Neuronal stem cell (in vitro differentiated cells): Measurements from ENCODE around the gene GATAD2A.

Source experiments
- DNase-seq: peaks from one replicate; pipeline ENCODE4 v3.0.0-alpha.2; 2013; ENCODE audit warnings: low spot score
- H2AFZ ChIP-seq: one replicate; pipeline ENCODE4 v1.6.1; 2013; ENCODE audit warnings: mild to moderate bottlenecking, low read length, inconsistent platforms
- H2AK5ac ChIP-seq: 2 replicates; pipeline ENCODE4 v1.6.1; 2013; ENCODE audit warnings: low read depth, mild to moderate bottlenecking, inconsistent platforms, low read length, moderate library complexity, mixed read lengths
- H2BK120ac ChIP-seq: 2 replicates; pipeline ENCODE4 v1.6.1; 2013; ENCODE audit warnings: low read depth, mild to moderate bottlenecking, inconsistent platforms, low read length, moderate library complexity, mixed read lengths
- H2BK12ac ChIP-seq: one replicate; pipeline ENCODE4 v1.6.1; 2013; ENCODE audit warnings: low read length, inconsistent platforms
- H2BK15ac ChIP-seq: 2 replicates; pipeline ENCODE4 v1.6.1; 2013; ENCODE audit warnings: mild to moderate bottlenecking, low read length, inconsistent platforms, mixed read lengths
- H2BK5ac ChIP-seq: one replicate; pipeline ENCODE4 v1.6.1; 2013; ENCODE audit warnings: inconsistent platforms, mild to moderate bottlenecking, low read length, moderate library complexity
- H3K14ac ChIP-seq: one replicate; pipeline ENCODE4 v1.6.1; 2013; ENCODE audit warnings: low read length, inconsistent platforms
- H3K18ac ChIP-seq: 2 replicates; pipeline ENCODE4 v1.6.1; 2013; ENCODE audit warnings: low read length, inconsistent platforms
- H3K23ac ChIP-seq: 2 replicates; pipeline ENCODE4 v1.6.1; 2013; ENCODE audit warnings: low read depth, mild to moderate bottlenecking, mixed read lengths, low read length, inconsistent platforms; ENCODE audit not compliant: poor library complexity
- H3K27ac ChIP-seq: replicated peaks from 3 replicates; pipeline ENCODE4 v1.5.1; 2013; ENCODE audit warnings: low read length, inconsistent platforms
- H3K27me3 ChIP-seq, 3 experiments: 2 replicates each; pipeline ENCODE4 v1.6.1; 2013; ENCODE audit warnings: low read length in 3 of 3, mild to moderate bottlenecking in 2 of 3, inconsistent platforms in 1 of 3, low read depth in 1 of 3, mixed read lengths in 1 of 3, moderate library complexity in 1 of 3; ENCODE audit not compliant: control insufficient read depth in 3 of 3, insufficient read depth in 3 of 3
- H3K36me3 ChIP-seq, 2 donors: replicated peaks in 1 of 2; 2 replicates each; pipeline ENCODE4 v1.6.1; 2013; ENCODE audit warnings: low read length in 2 of 2; ENCODE audit not compliant: control insufficient read depth in 2 of 2, insufficient read depth in 2 of 2
- H3K4ac ChIP-seq: 2 replicates; pipeline ENCODE4 v1.6.1; 2013; ENCODE audit warnings: inconsistent platforms, mild to moderate bottlenecking, low read length, moderate library complexity
- H3K4me1 ChIP-seq, 2 donors: 1 replicate in 1 of 2; 2 replicates in 1 of 2; pipeline ENCODE4 v1.6.1; 2013; ENCODE audit warnings: low read length in 2 of 2, low read depth in 1 of 2; ENCODE audit not compliant: control insufficient read depth in 2 of 2, insufficient read depth in 1 of 2
- H3K4me2 ChIP-seq: one replicate; pipeline ENCODE4 v1.6.1; 2013; ENCODE audit warnings: mild to moderate bottlenecking, low read length, inconsistent platforms; ENCODE audit not compliant: insufficient read depth, poor library complexity, severe bottlenecking
- H3K4me3 ChIP-seq, 2 donors: 2 replicates each; pipeline ENCODE4 v1.5.1; 2013; ENCODE audit warnings: low read length in 2 of 2, mild to moderate bottlenecking in 2 of 2, inconsistent platforms in 1 of 2, moderate library complexity in 1 of 2
- H3K79me1 ChIP-seq: one replicate; pipeline ENCODE4 v1.6.1; 2013; ENCODE audit warnings: low read depth, mild to moderate bottlenecking, inconsistent platforms, low read length, moderate library complexity
- H3K9ac ChIP-seq: one replicate; pipeline ENCODE4 v1.6.1; 2013; ENCODE audit warnings: mild to moderate bottlenecking, low read depth, low read length, inconsistent platforms; ENCODE audit not compliant: poor library complexity
- H3K9me3 ChIP-seq, 2 donors: replicated peaks in 1 of 2; 2 replicates each; pipeline versions ENCODE3 to v1.6.1; 2013; ENCODE audit warnings: low read length in 2 of 2, mild to moderate bottlenecking in 2 of 2, inconsistent platforms in 1 of 2, low read depth in 1 of 2, mixed read lengths in 1 of 2, moderate library complexity in 1 of 2; ENCODE audit not compliant: control insufficient read depth in 2 of 2, insufficient read depth in 1 of 2
- H4K8ac ChIP-seq: one replicate; pipeline ENCODE4 v1.6.1; 2013; ENCODE audit warnings: low read depth, mild to moderate bottlenecking, inconsistent platforms, low read length, moderate library complexity
- H4K91ac ChIP-seq: one replicate; pipeline ENCODE4 v1.6.1; 2013; ENCODE audit warnings: low read length, low read depth, mild to moderate bottlenecking, inconsistent platforms; ENCODE audit not compliant: poor library complexity
- WGBS, 2 donors: extraction: QIAGEN DNeasy Blood & Tissue Kit; methylation state at CpG; one replicate each; pipeline ENCODE4 v1.1.7; 2013; ENCODE audit warnings: missing lambda C conversion rate in 2 of 2, mixed read lengths in 1 of 2; ENCODE audit not compliant: insufficient read length in 2 of 2, insufficient replicate concordance in 1 of 2; ENCODE audit errors: extremely low coverage in 2 of 2; 5-methylcytosine and 5-hydroxymethylcytosine counted together

The GATAD2A gene

GRCh38 chr19:19477705-19478383 is 72.4 kb downstream of the GATAD2A start:
- H3K4ac ChIP-seq = no peak overlapping the region
- no peak overlapping the region for H2BK120ac ChIP-seq
- H3K9me3 ChIP-seq = no peaks in the 10 kb centered on the region
- H3K18ac ChIP-seq = no peak overlapping the region
- peaks cover 19 to 87% of the 10 kb centered on the region in 2 donors for H3K36me3 ChIP-seq
- no peak overlapping the region for H3K14ac ChIP-seq
- H2BK12ac ChIP-seq = no peak overlapping the region
- no peaks in the 10 kb centered on the region for H3K27me3 ChIP-seq
- H2BK5ac ChIP-seq = no peak overlapping the region
- H3K4me1 ChIP-seq = peaks cover 4 to 10% of the 10 kb centered on the region in 2 donors
- no peak overlapping the region for H4K91ac ChIP-seq
- H3K4me2 ChIP-seq = no peak overlapping the region
- peaks cover 14% of the 10 kb centered on the region for H3K79me1 ChIP-seq
- no peak overlapping the region for H3K23ac ChIP-seq
- no peak overlapping the region for H2AK5ac ChIP-seq
- DNase-seq = no peak
- no peak overlapping the region for H3K4me3 ChIP-seq
- H3K27ac ChIP-seq = no peak overlapping the region
- no CpG with 5 or more reads among the region's 10 CpGs for WGBS, 2 donors
- H3K9ac ChIP-seq = no peak overlapping the region
- no peak overlapping the region for H2BK15ac ChIP-seq
- no peak overlapping the region for H2AFZ ChIP-seq
- no peak overlapping the region for H4K8ac ChIP-seq

GRCh38 chr19:19480688-19481087 is 75.2 kb downstream of the GATAD2A start:
- no peak for DNase-seq

GRCh38 chr19:19482809-19483596 is 77.5 kb downstream of the GATAD2A start:
- H3K27ac ChIP-seq = peak overlapping the region; percentile 68
- no peak overlapping the region for H4K8ac ChIP-seq
- H2BK5ac ChIP-seq = no peak overlapping the region
- no peak overlapping the region for H2BK12ac ChIP-seq
- no peak overlapping the region for H3K4me3 ChIP-seq
- no peak overlapping the region for H4K91ac ChIP-seq
- no peaks in the 10 kb centered on the region for H3K9me3 ChIP-seq
- WGBS, 2 donors = no CpG with 5 or more reads among the region's 19 CpGs
- H2AK5ac ChIP-seq = no peak overlapping the region
- no peak for DNase-seq
- no peak overlapping the region for H2BK120ac ChIP-seq
- no peak overlapping the region for H2AFZ ChIP-seq
- peak overlapping the region; percentile 82 for H3K18ac ChIP-seq
- H2BK15ac ChIP-seq = no peak overlapping the region
- H3K4me1 ChIP-seq = peaks cover 18% of the 10 kb centered on the region in 2 donors
- H3K4ac ChIP-seq = no peak overlapping the region
- no peak overlapping the region for H3K14ac ChIP-seq
- no peak overlapping the region for H3K4me2 ChIP-seq
- no peaks in the 10 kb centered on the region for H3K27me3 ChIP-seq
- H3K23ac ChIP-seq = no peak overlapping the region
- peaks cover 15 to 73% of the 10 kb centered on the region in 2 donors for H3K36me3 ChIP-seq
- H3K79me1 ChIP-seq = peaks cover 25% of the 10 kb centered on the region
- H3K9ac ChIP-seq = peak overlapping the region; percentile 0

More at GRCh38 chr19:19480688-19481087, 75.2 kb downstream of the GATAD2A start:
- H2AFZ ChIP-seq = no peak overlapping the region
- H2AK5ac ChIP-seq = no peak overlapping the region
- peaks cover 15 to 81% of the 10 kb centered on the region in 2 donors for H3K36me3 ChIP-seq
- no peak overlapping the region for H3K4me3 ChIP-seq
- H4K91ac ChIP-seq = no peak overlapping the region
- WGBS, 2 donors = no CpG with 5 or more reads among the region's 5 CpGs
- no peaks in the 10 kb centered on the region for H3K9me3 ChIP-seq
- no peak overlapping the region for H2BK120ac ChIP-seq
- H2BK5ac ChIP-seq = peak overlapping the region; percentile 26
- H4K8ac ChIP-seq = no peak overlapping the region
- peaks cover 4 to 9% of the 10 kb centered on the region in 2 donors for H3K4me1 ChIP-seq
- no peak overlapping the region for H3K14ac ChIP-seq
- H3K23ac ChIP-seq = peak overlapping the region; percentile 44
- no peak overlapping the region for H2BK15ac ChIP-seq
- no peak overlapping the region for H3K4ac ChIP-seq
- peaks cover 21% of the 10 kb centered on the region for H3K79me1 ChIP-seq
- peak overlapping the region; percentile 74 for H3K18ac ChIP-seq
- no peak overlapping the region for H3K4me2 ChIP-seq
- H3K27ac ChIP-seq = no peak overlapping the region
- no peak overlapping the region for H3K9ac ChIP-seq
- H2BK12ac ChIP-seq = no peak overlapping the region
- no peaks in the 10 kb centered on the region for H3K27me3 ChIP-seq
